Retinal pigment epithelial cell (primary cell): ENCODE data around the gene THSD7B.

Source experiments
- DNase-seq: peaks from one replicate; pipeline ENCODE4 v3.0.0-alpha.2; 2010; ENCODE audit warnings: low read depth
- H3K4me3 ChIP-seq: 2 replicates; pipeline ENCODE4 v1.5.1; 2011; ENCODE audit warnings: mild to moderate bottlenecking, low read length, control low read depth, moderate library complexity
- TF ChIP-seq, protein P1 (sequence below): conservative IDR thresholded peaks from 2 replicates; pipeline ENCODE4 v1.5.1; 2011; ENCODE audit warnings: low read depth, low read length, control low read depth, inconsistent platforms

The THSD7B gene

DNA sequence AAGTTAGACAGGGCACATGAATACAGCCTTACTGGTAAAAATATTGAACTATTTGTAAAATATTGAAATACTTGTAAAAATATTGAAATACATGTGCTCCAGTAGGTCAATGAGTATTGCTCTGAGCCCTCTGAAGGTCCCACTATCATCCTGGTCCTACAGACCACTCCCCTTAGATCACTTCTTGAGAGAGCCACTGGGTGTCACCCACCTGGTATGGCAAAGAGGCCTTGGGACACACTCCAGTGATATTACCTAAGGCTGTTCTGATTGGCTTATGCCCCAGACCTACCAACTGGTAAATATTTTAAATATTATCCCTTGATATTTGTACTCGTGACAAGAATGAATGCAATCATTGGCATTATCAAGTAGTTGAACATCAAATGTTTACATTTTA, 5.0 kb downstream of the THSD7B start:
- DNase-seq, result no peak
- H3K4me3 ChIP-seq, result no peak overlapping the region
- TF ChIP-seq, protein P1, sequence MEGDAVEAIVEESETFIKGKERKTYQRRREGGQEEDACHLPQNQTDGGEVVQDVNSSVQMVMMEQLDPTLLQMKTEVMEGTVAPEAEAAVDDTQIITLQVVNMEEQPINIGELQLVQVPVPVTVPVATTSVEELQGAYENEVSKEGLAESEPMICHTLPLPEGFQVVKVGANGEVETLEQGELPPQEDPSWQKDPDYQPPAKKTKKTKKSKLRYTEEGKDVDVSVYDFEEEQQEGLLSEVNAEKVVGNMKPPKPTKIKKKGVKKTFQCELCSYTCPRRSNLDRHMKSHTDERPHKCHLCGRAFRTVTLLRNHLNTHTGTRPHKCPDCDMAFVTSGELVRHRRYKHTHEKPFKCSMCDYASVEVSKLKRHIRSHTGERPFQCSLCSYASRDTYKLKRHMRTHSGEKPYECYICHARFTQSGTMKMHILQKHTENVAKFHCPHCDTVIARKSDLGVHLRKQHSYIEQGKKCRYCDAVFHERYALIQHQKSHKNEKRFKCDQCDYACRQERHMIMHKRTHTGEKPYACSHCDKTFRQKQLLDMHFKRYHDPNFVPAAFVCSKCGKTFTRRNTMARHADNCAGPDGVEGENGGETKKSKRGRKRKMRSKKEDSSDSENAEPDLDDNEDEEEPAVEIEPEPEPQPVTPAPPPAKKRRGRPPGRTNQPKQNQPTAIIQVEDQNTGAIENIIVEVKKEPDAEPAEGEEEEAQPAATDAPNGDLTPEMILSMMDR, result no peak

DNA sequence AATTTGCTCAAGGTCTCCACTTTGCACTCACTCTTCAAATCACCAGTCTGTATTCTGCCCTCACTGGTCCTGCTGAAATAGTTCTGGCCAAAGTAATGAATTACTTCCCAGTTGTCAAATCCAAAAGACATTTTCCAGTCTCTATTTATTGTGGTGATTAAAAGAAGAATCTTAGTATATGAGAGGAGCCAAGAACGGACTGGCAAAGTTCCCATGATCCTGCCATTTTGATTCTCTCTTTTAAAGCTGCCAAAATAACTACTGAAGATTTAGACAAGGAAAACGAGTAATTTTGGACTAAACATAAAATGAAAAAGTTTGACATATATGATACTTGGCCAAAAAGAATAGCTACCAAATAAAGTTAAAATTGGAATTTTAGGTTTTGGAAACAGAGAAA, 12.0 kb downstream of the THSD7B start:
- no peak for DNase-seq
- H3K4me3 ChIP-seq, result no peak overlapping the region
- TF ChIP-seq, protein P1, result no peak

DNA sequence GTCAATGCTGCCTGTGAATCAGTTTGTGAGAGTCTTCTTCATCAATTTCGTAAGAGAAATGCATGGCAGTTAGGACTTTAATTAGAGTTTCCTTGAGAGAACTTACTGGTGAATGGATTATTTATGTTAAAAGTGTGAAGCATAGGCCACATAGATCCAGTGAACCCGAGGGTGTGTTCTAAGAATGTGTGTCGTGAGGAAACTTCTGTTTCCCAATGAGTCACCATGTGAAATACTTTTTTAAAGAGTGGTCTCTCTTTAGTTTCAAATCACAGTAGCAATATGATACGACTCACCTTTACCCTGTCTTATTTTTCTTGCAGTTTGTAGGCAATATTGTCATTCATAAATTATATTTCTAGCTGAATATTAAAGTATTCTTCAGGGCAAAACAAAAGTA, 18.5 kb downstream of the THSD7B start:
- H3K4me3 ChIP-seq, result no peak overlapping the region
- no peak for DNase-seq
- TF ChIP-seq, protein P1, result no peak

DNA sequence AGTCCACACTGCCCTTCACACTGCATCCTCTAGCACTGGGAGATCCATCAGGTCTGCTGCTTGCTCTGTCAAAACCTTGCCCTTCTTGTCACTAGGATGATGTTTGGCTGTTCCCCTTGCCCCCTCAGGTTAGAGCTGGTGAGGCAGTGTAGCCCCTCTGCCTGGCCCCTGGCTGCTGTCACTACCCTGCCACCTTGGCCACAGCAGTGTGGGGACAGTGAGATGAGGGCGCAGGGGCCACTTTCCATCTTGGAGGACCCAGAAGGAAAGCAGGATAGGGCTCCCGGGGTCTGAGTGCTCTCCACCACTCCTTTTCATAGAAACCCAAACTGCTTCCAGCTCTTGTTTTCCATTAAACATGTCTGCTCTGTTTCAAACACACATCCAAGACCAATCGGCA, 19.9 kb downstream of the THSD7B start:
- no peak for DNase-seq
- TF ChIP-seq, protein P1, result no peak
- H3K4me3 ChIP-seq, result no peak overlapping the region

DNA sequence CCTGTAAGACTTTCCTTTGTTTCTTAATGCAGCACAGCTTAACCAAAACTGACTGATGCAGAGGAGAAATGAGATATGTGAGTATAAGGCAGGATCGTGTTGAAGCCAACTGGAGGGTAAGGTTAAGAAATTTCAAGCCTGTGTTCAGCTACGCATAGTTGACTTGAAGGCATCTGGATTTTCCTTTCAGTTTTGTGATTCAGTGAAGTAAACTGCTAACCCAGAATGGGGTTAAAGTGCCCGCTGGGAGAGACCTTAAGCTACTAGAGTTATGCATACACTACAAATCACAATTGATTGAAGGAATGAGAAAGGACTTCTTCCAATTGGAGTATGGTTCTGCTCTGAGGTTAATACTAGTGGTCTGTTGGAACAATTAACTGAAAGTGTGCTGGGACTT, 22.6 kb downstream of the THSD7B start:
- TF ChIP-seq, protein P1, result no peak
- no peak for DNase-seq

DNA sequence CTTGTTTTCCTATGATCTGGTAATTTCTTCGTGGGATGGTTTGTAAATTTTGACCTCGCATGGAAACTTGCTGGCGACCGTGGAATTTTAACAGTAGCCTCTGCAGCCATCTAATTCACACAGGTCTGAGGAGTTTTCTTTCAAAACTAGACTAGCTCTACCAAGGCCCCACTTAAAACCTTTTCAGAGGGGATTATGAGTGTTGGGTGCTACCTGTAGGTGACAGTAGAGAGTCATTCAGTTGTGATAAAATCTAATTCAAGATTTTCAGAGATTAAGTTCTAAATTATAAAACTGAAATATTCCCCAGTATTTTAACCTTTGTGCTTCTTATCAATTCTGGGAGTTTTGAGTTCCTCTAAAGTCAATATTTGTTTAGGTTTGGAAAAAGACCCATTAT, 31.0 kb downstream of the THSD7B start:
- DNase-seq, result no peak
- no peak overlapping the region for H3K4me3 ChIP-seq
- TF ChIP-seq, protein P1, result no peak

More for the DNA sequence above, 22.6 kb downstream of the THSD7B start:
- no peak overlapping the region for H3K4me3 ChIP-seq

DNA sequence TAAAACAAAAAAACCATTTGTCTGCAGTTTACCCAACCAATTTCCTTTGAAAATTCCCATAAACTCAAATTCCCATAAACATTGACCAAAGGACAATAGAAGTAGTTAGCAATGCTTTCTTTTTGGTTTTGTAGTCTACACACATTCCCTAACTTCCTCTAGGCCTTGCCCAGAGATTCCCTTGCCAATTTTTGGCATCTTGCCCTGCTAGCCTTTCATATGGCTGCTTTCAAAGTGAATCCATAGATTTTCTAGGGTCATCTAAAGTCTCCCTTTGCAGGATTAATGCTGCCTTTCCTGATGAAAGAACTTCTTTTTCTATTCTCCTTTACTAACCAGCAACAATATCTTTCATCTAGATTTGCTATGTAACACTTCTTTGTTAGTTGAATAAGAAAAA, 33.4 kb downstream of the THSD7B start:
- no peak for DNase-seq
- TF ChIP-seq, protein P1, result no peak
- H3K4me3 ChIP-seq, result no peak overlapping the region
